Neural progenitor cell (in vitro differentiated cells): ENCODE data around the gene ASPN.

Experiments
- CTCF ChIP-seq: fragments of 200-600 bp; sonication (generic); IDR thresholded peaks from 2 replicates; pipeline ENCODE4 v1.5.1; 2017; ENCODE audit warnings: antibody characterized with exemption, mild to moderate bottlenecking
- EZH2 ChIP-seq: fragments of 200-600 bp; sonication (generic); IDR thresholded peaks from 2 replicates; pipeline ENCODE4 v1.6.1; 2017; ENCODE audit warnings: antibody characterized with exemption, mild to moderate bottlenecking, moderate library complexity
- EZH2phosphoT487 ChIP-seq: fragments of 200-600 bp; sonication (generic); IDR thresholded peaks from 2 replicates; pipeline ENCODE4 v1.6.1; 2017; ENCODE audit warnings: antibody characterized with exemption

- TF ChIP-seq CTCF (no peak), EZH2 (no peak), EZH2phosphoT487 (no peak)
Observed at GRCh38 chr9:92516521-92516920, 34.2 kb upstream of the ASPN start.
